SU-DHL-6 (cell line): ENCODE data around the gene COX19.

Experiments
- H2AFZ ChIP-seq: fragments of 200-600 bp; sonication (generic); 2 replicates; pipeline ENCODE4 v1.6.1; 2014; ENCODE audit warnings: low read depth, mild to moderate bottlenecking, moderate library complexity, mixed read lengths, antibody characterized with exemption, low read length; ENCODE audit not compliant: severe bottlenecking
- H3F3A ChIP-seq: fragments of 200-600 bp; shearing (Covaris generic); 2 replicates; pipeline ENCODE4 v1.6.0; 2016; ENCODE audit warnings: antibody characterized with exemption, mild to moderate bottlenecking; ENCODE audit not compliant: insufficient read depth
- H3K27ac ChIP-seq: fragments of 200-600 bp; sonication (generic); 2 replicates; pipeline ENCODE4 v1.5.1; 2016; ENCODE audit warnings: low read depth, mild to moderate bottlenecking, low read length, moderate library complexity, mixed read lengths
- H3K27me3 ChIP-seq: fragments of 200-600 bp; sonication (generic), shearing (Covaris generic); 2 replicates; pipeline ENCODE4 v1.6.0; 2014; ENCODE audit warnings: mild to moderate bottlenecking, low read length
- H3K36me3 ChIP-seq: fragments of 200-600 bp; sonication (generic); 2 replicates; pipeline ENCODE4 v1.6.1; 2014; ENCODE audit warnings: mild to moderate bottlenecking, low read length, mixed read lengths
- H3K4me2 ChIP-seq: fragments of 300-600, 200-600 bp; shearing (Covaris generic), sonication (generic); 2 replicates; pipeline ENCODE4 v1.6.0; 2014; ENCODE audit warnings: low read length, low read depth, mild to moderate bottlenecking; ENCODE audit not compliant: poor library complexity, severe bottlenecking
- H3K4me3 ChIP-seq: fragments of 200-600 bp; sonication (generic); 2 replicates; pipeline ENCODE4 v1.5.1; 2014; ENCODE audit warnings: antibody characterized with exemption, low read length, mild to moderate bottlenecking, mixed read lengths; ENCODE audit not compliant: insufficient read depth, poor library complexity, severe bottlenecking
- H3K79me2 ChIP-seq: fragments of 200-600 bp; sonication (generic); 2 replicates; pipeline ENCODE4 v1.6.1; 2014; ENCODE audit warnings: mild to moderate bottlenecking, low read length, moderate library complexity; ENCODE audit not compliant: insufficient read depth
- H3K9ac ChIP-seq: fragments of 200-600 bp; sonication (generic); 2 replicates; pipeline ENCODE4 v1.7.0; 2014; ENCODE audit warnings: mild to moderate bottlenecking, low read length
- H3K9me2 ChIP-seq: fragments of 200-600 bp; sonication (generic); replicated peaks from 2 replicates; pipeline ENCODE4 v1.6.1; 2014; ENCODE audit warnings: low read length; ENCODE audit not compliant: insufficient read depth
- H3K9me3 ChIP-seq: fragments of 200-600 bp; sonication (generic); 2 replicates; pipeline ENCODE4 v1.6.1; 2014; ENCODE audit warnings: low read length, mixed read lengths; ENCODE audit not compliant: insufficient read depth
- H4K20me1 ChIP-seq: fragments of 200-600 bp; sonication (generic); 2 replicates; pipeline ENCODE4 v1.6.1; 2014; ENCODE audit warnings: low read depth, mild to moderate bottlenecking, antibody characterized with exemption, low read length, moderate library complexity, mixed read lengths
- CTCF ChIP-seq: fragments of 200-600 bp; sonication (generic); IDR thresholded peaks from one replicate; pipeline ENCODE4 v1.5.1; 2017; ENCODE audit warnings: antibody characterized with exemption, mild to moderate bottlenecking, low read length, moderate library complexity; ENCODE audit not compliant: insufficient read depth, poor library complexity, severe bottlenecking
- EZH2phosphoT487 ChIP-seq: fragments of 200-600 bp; sonication (generic), shearing (Covaris generic); conservative IDR thresholded peaks from 2 replicates; pipeline ENCODE4 v1.6.1; 2018; ENCODE audit warnings: mild to moderate bottlenecking, antibody characterized with exemption, low read length, moderate library complexity, mixed read lengths

Gene COX19

GRCh38 chr7:969403-969802, 5.9 kb downstream of the COX19 start:
- TF ChIP-seq CTCF (no peak), EZH2phosphoT487 (no peak)
- H3K4me3 ChIP-seq, result no peak overlapping the region
- H3K36me3 ChIP-seq, result peaks cover 13% of the 10 kb centered on the region; the same call in 1 of the 2 replicates
- peaks cover 12% of the 10 kb centered on the region; the same call in 1 of the 2 replicates for H3F3A ChIP-seq
- H2AFZ ChIP-seq, result no peak overlapping the region
- peaks cover 2% of the 10 kb centered on the region; the same call in 1 of the 2 replicates for H4K20me1 ChIP-seq
- H3K9me2 ChIP-seq, result no peaks in the 10 kb centered on the region
- peaks cover 33% of the 10 kb centered on the region for H3K79me2 ChIP-seq
- H3K27me3 ChIP-seq, result no peaks in the 10 kb centered on the region
- no peak overlapping the region for H3K9ac ChIP-seq
- H3K9me3 ChIP-seq, result no peaks in the 10 kb centered on the region
- H3K27ac ChIP-seq, result no peak overlapping the region
- no peak overlapping the region for H3K4me2 ChIP-seq

GRCh38 chr7:968205-969105, 6.9 kb downstream of the COX19 start:
- H3K9ac ChIP-seq, result no peak overlapping the region
- no peaks in the 10 kb centered on the region for H3K9me3 ChIP-seq
- H4K20me1 ChIP-seq, result no peaks in the 10 kb centered on the region; the same call in 1 of the 2 replicates
- H3K27ac ChIP-seq, result no peak overlapping the region
- peaks cover 12% of the 10 kb centered on the region; the same call in 1 of the 2 replicates for H3F3A ChIP-seq
- no peak overlapping the region for H3K4me3 ChIP-seq
- no peak overlapping the region for H2AFZ ChIP-seq
- H3K4me2 ChIP-seq, result no peak overlapping the region
- H3K27me3 ChIP-seq, result no peaks in the 10 kb centered on the region
- no peaks in the 10 kb centered on the region for H3K9me2 ChIP-seq
- peaks cover 13% of the 10 kb centered on the region; the same call in 1 of the 2 replicates for H3K36me3 ChIP-seq
- TF ChIP-seq CTCF (no peak), EZH2phosphoT487 (no peak)
- peaks cover 24% of the 10 kb centered on the region for H3K79me2 ChIP-seq

GRCh38 chr7:967361-968082, 7.8 kb downstream of the COX19 start:
- Histone ChIP-seq H4K20me1 (no peaks in the 10 kb centered on the region), H3K4me3 (no peak overlapping the region), H3K79me2 (peaks cover 14% of the 10 kb centered on the region), H3K4me2 (no peak overlapping the region), H3K9me3 (no peaks in the 10 kb centered on the region), H3K27me3 (no peaks in the 10 kb centered on the region), H3K36me3 (peaks cover 5% of the 10 kb centered on the region; the same call in 1 of the 2 replicates), H2AFZ (no peak overlapping the region), H3K9me2 (no peaks in the 10 kb centered on the region), H3K27ac (no peak overlapping the region), H3K9ac (no peak overlapping the region), H3F3A (peaks cover 7% of the 10 kb centered on the region; the same call in 1 of the 2 replicates)
- no peak for TF ChIP-seq CTCF
- TF ChIP-seq EZH2phosphoT487, result no peak
